Liver (tissue), 3 donors: ENCODE results near the gene FRMD4A.

Source experiments
- ATF3 ChIP-seq: IDR thresholded peaks from 2 replicates; pipeline ENCODE4 v1.6.1; 2016; ENCODE audit warnings: antibody characterized with exemption
- CTCF ChIP-seq: fragments of 150-350 bp; IDR thresholded peaks from 2 replicates; pipeline ENCODE4 v1.5.1; 2017; ENCODE audit warnings: improper control_type of control experiment, low read depth, low read length; ENCODE audit not compliant: missing input control
- GABPA ChIP-seq, 2 donors: IDR thresholded peaks in 1 of 2; conservative IDR thresholded peaks in 1 of 2; 2 replicates each; pipeline ENCODE4 v1.6.1; 2016; ENCODE audit warnings: antibody characterized with exemption in 2 of 2, mild to moderate bottlenecking in 1 of 2, moderate library complexity in 1 of 2
- RAD21 ChIP-seq, 2 donors: IDR thresholded peaks; 2 replicates each; pipeline ENCODE4 v1.6.1; 2016; ENCODE audit warnings: antibody characterized with exemption in 2 of 2, mild to moderate bottlenecking in 2 of 2
- REST ChIP-seq: IDR thresholded peaks from 2 replicates; pipeline ENCODE4 v1.6.1; 2016; ENCODE audit warnings: antibody characterized with exemption, mild to moderate bottlenecking
- ZBTB33 ChIP-seq: IDR thresholded peaks from 2 replicates; pipeline ENCODE4 v1.6.1; 2016; ENCODE audit warnings: antibody characterized with exemption
- donor health status: healthy.
- donor health status: healthy.

- TF ChIP-seq CTCF (no peak), REST (no peak), ZBTB33 (no peak), ATF3 (no peak), RAD21 (IDR thresholded peaks at IDR 0.05) (no peak), GABPA (IDR thresholded peaks at IDR 0.05 in 1 of 2, conservative IDR thresholded peaks at IDR 0.05 in 1 of 2) (no peak)
These were observed 44.2 kb upstream of the FRMD4A start for GRCh38 chr10:14374745-14375445.
